DOHH2 (cell line): ENCODE results near the gene COPZ2.

ENCODE experiments used
- H3F3A ChIP-seq: fragments of 200-600 bp; sonication (generic), shearing (Covaris generic); 2 replicates; pipeline ENCODE4 v1.6.0; 2016; ENCODE audit warnings: antibody characterized with exemption, mild to moderate bottlenecking; ENCODE audit not compliant: control insufficient read depth, insufficient read depth
- H3K27ac ChIP-seq: fragments of 200-600 bp; sonication (generic); 2 replicates; pipeline ENCODE4 v1.5.1; 2014; ENCODE audit warnings: low read depth, mild to moderate bottlenecking, low read length, moderate library complexity
- H3K27me3 ChIP-seq: fragments of 200-600 bp; sonication (generic); 2 replicates; pipeline ENCODE4 v1.6.1; 2014; ENCODE audit warnings: mild to moderate bottlenecking, low read length, mixed read lengths; ENCODE audit not compliant: control insufficient read depth
- H3K36me3 ChIP-seq: fragments of 200-600 bp; sonication (generic); 2 replicates; pipeline ENCODE4 v1.6.1; 2014; ENCODE audit warnings: mild to moderate bottlenecking, low read length, moderate library complexity, mixed read lengths; ENCODE audit not compliant: control insufficient read depth
- H3K4me1 ChIP-seq: fragments of 200-600 bp; sonication (generic); 2 replicates; pipeline ENCODE4 v1.6.1; 2014; ENCODE audit warnings: mild to moderate bottlenecking, low read length, mixed read lengths; ENCODE audit not compliant: control insufficient read depth
- H3K4me2 ChIP-seq: fragments of 200-600 bp; sonication (generic); 2 replicates; pipeline ENCODE4 v1.6.0; 2014; ENCODE audit warnings: mild to moderate bottlenecking, low read length, moderate library complexity
- H3K4me3 ChIP-seq: fragments of 200-600 bp; sonication (generic); 2 replicates; pipeline ENCODE4 v1.5.1; 2014; ENCODE audit warnings: mild to moderate bottlenecking, low read length, mixed read lengths
- H3K79me2 ChIP-seq: fragments of 200-600 bp; sonication (generic); 2 replicates; pipeline ENCODE4 v1.6.1; 2014; ENCODE audit warnings: mild to moderate bottlenecking, low read length, mixed read lengths; ENCODE audit not compliant: control insufficient read depth
- H3K9me2 ChIP-seq: fragments of 200-600 bp; sonication (generic); replicated peaks from 2 replicates; pipeline ENCODE4 v1.6.1; 2014; ENCODE audit warnings: mild to moderate bottlenecking, low read length, mixed read lengths; ENCODE audit not compliant: control insufficient read depth
- H3K9me3 ChIP-seq: fragments of 200-600 bp; sonication (generic); 2 replicates; pipeline ENCODE4 v1.6.1; 2014; ENCODE audit warnings: antibody characterized with exemption, low read length, mixed read lengths; ENCODE audit not compliant: control insufficient read depth, insufficient read depth
- H4K20me1 ChIP-seq: fragments of 200-600 bp; sonication (generic); 2 replicates; pipeline ENCODE4 v1.6.0; 2014; ENCODE audit warnings: low read depth, mild to moderate bottlenecking, antibody characterized with exemption, low read length, moderate library complexity; ENCODE audit not compliant: control insufficient read depth, insufficient read depth
- CTCF ChIP-seq: fragments of 200-600 bp; sonication (generic); IDR thresholded peaks from one replicate; pipeline ENCODE4 v1.5.1; 2014; ENCODE audit warnings: antibody characterized with exemption, mild to moderate bottlenecking, low read depth, low read length; ENCODE audit not compliant: poor library complexity, severe bottlenecking
- EZH2phosphoT487 ChIP-seq: fragments of 200-600 bp; sonication (generic); IDR thresholded peaks from 2 replicates; pipeline ENCODE4 v1.6.1; 2017; ENCODE audit warnings: borderline replicate concordance, mild to moderate bottlenecking, antibody characterized with exemption, low read length, moderate library complexity, mixed read lengths

Gene COPZ2

GRCh38 chr17:48045316-48046001 is 7.9 kb upstream of the COPZ2 start:
- peaks cover 2% of the 10 kb centered on the region; the same call in 1 of the 2 replicates for H3F3A ChIP-seq
- peaks cover 6% of the 10 kb centered on the region; the same call in 1 of the 2 replicates for H4K20me1 ChIP-seq
- H3K27me3 ChIP-seq: no peaks in the 10 kb centered on the region
- peaks cover 32% of the 10 kb centered on the region for H3K4me1 ChIP-seq
- H3K4me3 ChIP-seq: peak overlapping the region; percentile 84; the same call in 1 of the 2 replicates
- peak overlapping the region; percentile 77 for H3K4me2 ChIP-seq
- no peaks in the 10 kb centered on the region for H3K9me3 ChIP-seq
- H3K9me2 ChIP-seq: no peaks in the 10 kb centered on the region
- peaks cover 16% of the 10 kb centered on the region for H3K36me3 ChIP-seq
- H3K27ac ChIP-seq: no peak overlapping the region
- no peak for TF ChIP-seq CTCF
- TF ChIP-seq EZH2phosphoT487: no peak
- peaks cover 45% of the 10 kb centered on the region for H3K79me2 ChIP-seq

DNA sequence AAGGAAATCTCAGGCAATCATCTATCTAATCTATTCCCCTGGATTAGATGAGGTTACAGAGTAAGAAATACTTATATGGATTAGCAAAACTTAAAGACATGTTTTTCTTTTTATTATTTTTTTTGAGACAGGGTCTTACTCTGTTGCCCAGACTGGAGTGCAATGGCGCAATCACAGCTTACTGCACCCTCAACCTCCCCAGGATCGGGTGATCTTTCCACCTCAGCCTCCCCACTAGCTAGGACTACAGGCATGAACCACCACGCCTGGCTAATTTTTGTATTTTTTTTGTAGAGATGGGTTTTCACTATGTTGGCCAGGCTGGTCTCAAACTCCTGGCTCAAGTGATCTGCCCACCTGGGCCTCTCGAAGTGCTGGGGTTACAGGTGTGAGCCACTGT is 7.3 kb upstream of the COPZ2 start:
- Histone ChIP-seq H3K27ac (no peak overlapping the region), H3K4me2 (no peak overlapping the region), H4K20me1 (peaks cover 4% of the 10 kb centered on the region; the same call in 1 of the 2 replicates)

GRCh38 chr17:48043176-48043575 is 5.6 kb upstream of the COPZ2 start:
- peaks cover 5% of the 10 kb centered on the region; the same call in 1 of the 2 replicates for H3F3A ChIP-seq
- peaks cover 5% of the 10 kb centered on the region for H3K27me3 ChIP-seq
- no peak overlapping the region for H3K27ac ChIP-seq
- H3K4me3 ChIP-seq: no peak overlapping the region
- H3K4me2 ChIP-seq: no peak overlapping the region
- TF ChIP-seq EZH2phosphoT487 (no peak), CTCF (no peak)
- H3K36me3 ChIP-seq: peaks cover 7% of the 10 kb centered on the region; the same call in 1 of the 2 replicates
- H3K4me1 ChIP-seq: peaks cover 25% of the 10 kb centered on the region
- H4K20me1 ChIP-seq: no peaks in the 10 kb centered on the region
- no peaks in the 10 kb centered on the region for H3K9me3 ChIP-seq
- H3K79me2 ChIP-seq: peaks cover 23% of the 10 kb centered on the region
- no peaks in the 10 kb centered on the region for H3K9me2 ChIP-seq

More for the DNA sequence above, 7.3 kb upstream of the COPZ2 start:
- peaks cover 2% of the 10 kb centered on the region; the same call in 1 of the 2 replicates for H3F3A ChIP-seq
- peaks cover 27% of the 10 kb centered on the region for H3K4me1 ChIP-seq
- peaks cover 39% of the 10 kb centered on the region for H3K79me2 ChIP-seq
- peaks cover 14% of the 10 kb centered on the region for H3K36me3 ChIP-seq
- no peak for TF ChIP-seq EZH2phosphoT487
- no peak for TF ChIP-seq CTCF
- no peak overlapping the region for H3K4me3 ChIP-seq
- no peaks in the 10 kb centered on the region for H3K27me3 ChIP-seq
- no peaks in the 10 kb centered on the region for H3K9me3 ChIP-seq
- H3K9me2 ChIP-seq: no peaks in the 10 kb centered on the region
